Fibroblast of lung (primary cell): ENCODE data around the gene TMEM131.

Experiments used
- EZH2 ChIP-seq: IDR thresholded peaks from 2 replicates; pipeline ENCODE4 v1.5.1; 2012; ENCODE audit warnings: low read length, control low read depth, mild to moderate bottlenecking; ENCODE audit errors: missing control alignments
- TF ChIP-seq, protein P1 (sequence below), 2 donors: IDR thresholded peaks in 1 of 2; conservative IDR thresholded peaks in 1 of 2; 1 replicate in 1 of 2; 2 replicates in 1 of 2; pipeline ENCODE4 v1.5.1; 2011 to 2012; ENCODE audit warnings: low read length in 2 of 2, control low read depth in 1 of 2, inconsistent platforms in 1 of 2, low read depth in 1 of 2, mild to moderate bottlenecking in 1 of 2

DNA sequence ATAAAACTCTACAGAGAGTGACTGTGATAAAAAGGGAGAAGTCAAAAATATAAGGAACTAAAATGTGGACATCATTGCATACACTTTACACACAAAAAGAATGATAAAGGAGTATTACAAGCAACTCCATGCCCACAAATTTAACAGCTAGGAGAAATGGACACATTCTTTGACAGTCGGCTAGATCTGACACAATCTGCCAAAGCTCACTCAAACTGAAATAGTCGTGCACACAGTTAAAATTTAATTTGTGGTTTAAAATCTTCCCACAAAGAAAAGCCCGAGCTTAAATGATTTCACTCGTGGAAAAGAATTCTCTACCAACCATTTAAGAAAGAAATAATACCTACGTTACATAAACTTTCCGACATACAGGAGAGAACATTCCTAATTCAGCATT is 149.9 kb downstream of the TMEM131 start:
- no peak for TF ChIP-seq EZH2
- TF ChIP-seq, protein P1, sequence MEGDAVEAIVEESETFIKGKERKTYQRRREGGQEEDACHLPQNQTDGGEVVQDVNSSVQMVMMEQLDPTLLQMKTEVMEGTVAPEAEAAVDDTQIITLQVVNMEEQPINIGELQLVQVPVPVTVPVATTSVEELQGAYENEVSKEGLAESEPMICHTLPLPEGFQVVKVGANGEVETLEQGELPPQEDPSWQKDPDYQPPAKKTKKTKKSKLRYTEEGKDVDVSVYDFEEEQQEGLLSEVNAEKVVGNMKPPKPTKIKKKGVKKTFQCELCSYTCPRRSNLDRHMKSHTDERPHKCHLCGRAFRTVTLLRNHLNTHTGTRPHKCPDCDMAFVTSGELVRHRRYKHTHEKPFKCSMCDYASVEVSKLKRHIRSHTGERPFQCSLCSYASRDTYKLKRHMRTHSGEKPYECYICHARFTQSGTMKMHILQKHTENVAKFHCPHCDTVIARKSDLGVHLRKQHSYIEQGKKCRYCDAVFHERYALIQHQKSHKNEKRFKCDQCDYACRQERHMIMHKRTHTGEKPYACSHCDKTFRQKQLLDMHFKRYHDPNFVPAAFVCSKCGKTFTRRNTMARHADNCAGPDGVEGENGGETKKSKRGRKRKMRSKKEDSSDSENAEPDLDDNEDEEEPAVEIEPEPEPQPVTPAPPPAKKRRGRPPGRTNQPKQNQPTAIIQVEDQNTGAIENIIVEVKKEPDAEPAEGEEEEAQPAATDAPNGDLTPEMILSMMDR (conservative IDR thresholded peaks at IDR 0.05 in 1 of 2, IDR thresholded peaks at IDR 0.05 in 1 of 2; ENCODE audit: low read depth in 1 of 2, low read length in 2 of 2), result no peak
